RWPE2 (cell line): ENCODE results near the gene BRD4.

ENCODE experiments used
- ATAC-seq: fragments of 200-7000 bp; cut with Tn5 transposase; 3 replicates; pipeline ENCODE4 v1.9.1; 2021; ENCODE audit warnings: low read depth
- DNase-seq: peaks from one replicate; pipeline ENCODE4 v3.0.0-alpha.2; 2020; ENCODE audit warnings: low spot score
- H3K27ac ChIP-seq: fragments of 450-650 bp; 2 replicates; pipeline ENCODE4 v1.5.1; 2017; ENCODE audit warnings: mild to moderate bottlenecking; ENCODE audit not compliant: poor library complexity, severe bottlenecking
- H3K27me3 ChIP-seq: fragments of 250-450 bp; sonication (Bioruptor Pico); 2 replicates; pipeline ENCODE4 v1.5.1; 2021; ENCODE audit warnings: mild to moderate bottlenecking, moderate library complexity; ENCODE audit not compliant: insufficient read depth, poor library complexity, severe bottlenecking
- H3K36me3 ChIP-seq: fragments of 250-450 bp; sonication (Bioruptor Pico); 2 replicates; pipeline ENCODE4 v1.5.1; 2020; ENCODE audit warnings: low read depth, mild to moderate bottlenecking, moderate library complexity
- H3K4me1 ChIP-seq: fragments of 250-450 bp; sonication (Bioruptor Pico); 2 replicates; pipeline ENCODE4 v1.5.1; 2021; ENCODE audit warnings: mild to moderate bottlenecking, moderate library complexity; ENCODE audit not compliant: insufficient read depth, poor library complexity, severe bottlenecking
- H3K4me3 ChIP-seq: fragments of 250-450 bp; sonication (Bioruptor Pico); 2 replicates; pipeline ENCODE4 v1.5.1; 2021; ENCODE audit warnings: mild to moderate bottlenecking, moderate library complexity; ENCODE audit not compliant: severe bottlenecking
- H3K9me3 ChIP-seq: fragments of 250-450 bp; sonication (Bioruptor Pico); 2 replicates; pipeline ENCODE4 v1.5.1; 2021; ENCODE audit warnings: mild to moderate bottlenecking, moderate library complexity; ENCODE audit not compliant: severe bottlenecking
- CTCF ChIP-seq: fragments of 450-650 bp; IDR thresholded peaks from one replicate; pipeline ENCODE4 v1.5.1; 2017; ENCODE audit warnings: mild to moderate bottlenecking, moderate library complexity; ENCODE audit not compliant: poor library complexity, severe bottlenecking

The BRD4 gene

GRCh38 chr19:15296841-15297415 is 35.4 kb downstream of the BRD4 start:
- Histone ChIP-seq H3K36me3 (peaks cover 25% of the 10 kb centered on the region), H3K27ac (peak overlapping the region; percentile 54), H3K27me3 (no peaks in the 10 kb centered on the region), H3K9me3 (no peaks in the 10 kb centered on the region), H3K4me1 (peaks cover 70% of the 10 kb centered on the region), H3K4me3 (no peak overlapping the region)
- no peak for DNase-seq
- no peak for TF ChIP-seq CTCF
- ATAC-seq = no peak; the same call in 2 of the 3 replicates

GRCh38 chr19:15296353-15296752 is 36.0 kb downstream of the BRD4 start:
- no peak for ATAC-seq
- no peaks in the 10 kb centered on the region for H3K9me3 ChIP-seq
- peaks cover 75% of the 10 kb centered on the region for H3K4me1 ChIP-seq
- peak overlapping the region; percentile 54 for H3K27ac ChIP-seq
- no peak for DNase-seq
- H3K27me3 ChIP-seq = no peaks in the 10 kb centered on the region
- H3K36me3 ChIP-seq = peaks cover 28% of the 10 kb centered on the region
- no peak for TF ChIP-seq CTCF
- no peak overlapping the region for H3K4me3 ChIP-seq

DNA sequence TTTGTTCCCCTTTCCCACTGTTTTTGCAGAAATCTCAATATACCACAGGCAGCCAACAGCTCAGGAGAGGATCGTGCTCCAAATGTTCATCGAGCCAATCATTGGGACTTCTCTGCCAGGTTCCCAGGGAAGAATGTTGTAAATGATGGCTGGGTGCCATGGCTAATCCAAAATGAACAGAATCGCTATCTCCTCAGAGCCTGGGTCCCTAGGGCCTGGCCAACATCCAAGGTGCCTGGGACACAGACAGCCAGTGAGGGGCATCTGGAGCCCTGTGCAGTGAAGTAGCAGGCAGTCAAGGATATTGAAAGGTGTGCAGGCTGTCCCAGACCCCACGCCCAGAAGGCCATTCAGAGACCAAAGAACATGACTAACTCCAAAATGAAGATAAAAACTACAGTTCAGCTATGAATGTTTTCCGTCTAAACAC is 37.8 kb downstream of the BRD4 start:
- Histone ChIP-seq H3K36me3 (peaks cover 28% of the 10 kb centered on the region), H3K4me1 (peaks cover 60% of the 10 kb centered on the region), H3K27me3 (no peaks in the 10 kb centered on the region), H3K27ac (peak overlapping the region; percentile 17), H3K4me3 (no peak overlapping the region), H3K9me3 (no peaks in the 10 kb centered on the region)
- no peak for TF ChIP-seq CTCF
- DNase-seq (no peak), ATAC-seq (no peak)

GRCh38 chr19:15293781-15294491 is 38.4 kb downstream of the BRD4 start:
- Histone ChIP-seq H3K27me3 (no peaks in the 10 kb centered on the region), H3K9me3 (no peaks in the 10 kb centered on the region), H3K36me3 (peaks cover 29% of the 10 kb centered on the region), H3K4me3 (no peak overlapping the region), H3K27ac (peak overlapping the region; percentile 17), H3K4me1 (peaks cover 54% of the 10 kb centered on the region)
- TF ChIP-seq CTCF = no peak
- ATAC-seq (no peak), DNase-seq (no peak)
